Omental fat pad (tissue), 4 donors: ENCODE results near the gene ORM2. TPM values are rescaled to one million over a fixed set of nuclear protein-coding genes. Genes with fewer than 3 reads are reported as not detected.
"Not testable (repeated sequence)": the region's sequence is repeated elsewhere in the genome, so short reads cannot be mapped to it uniquely, and the experiment has no call there.

Source experiments
- ATAC-seq: fragments of 150-250 bp; one replicate; pipeline ENCODE4 v1.9.1; 2016; ENCODE audit warnings: mild to moderate bottlenecking, moderate library complexity; ENCODE audit not compliant: low FRiP score
- DNase-seq: peaks from one replicate; pipeline ENCODE4 v3.0.0-alpha.2; 2019; ENCODE audit warnings: low spot score
- total RNA-seq, 4 donors: library from RNA; depleted of rRNA; stranded (reverse); fragments of >200 nt; gene quantifications; one replicate each; pipeline ENCODE4 v1.1.0, GENCODE V29; 2016
- TF ChIP-seq, protein P1 (sequence below), 3 donors: fragments of 450-650 bp; IDR thresholded peaks; one replicate each; pipeline ENCODE4 v1.5.1; 2016 to 2017; ENCODE audit warnings: antibody characterized with exemption in 3 of 3, mild to moderate bottlenecking in 3 of 3, moderate library complexity in 2 of 3

Gene ORM2
- total RNA-seq, 4 donors from 2014 or later: 1.6 TPM; not detected in 3

DNA sequence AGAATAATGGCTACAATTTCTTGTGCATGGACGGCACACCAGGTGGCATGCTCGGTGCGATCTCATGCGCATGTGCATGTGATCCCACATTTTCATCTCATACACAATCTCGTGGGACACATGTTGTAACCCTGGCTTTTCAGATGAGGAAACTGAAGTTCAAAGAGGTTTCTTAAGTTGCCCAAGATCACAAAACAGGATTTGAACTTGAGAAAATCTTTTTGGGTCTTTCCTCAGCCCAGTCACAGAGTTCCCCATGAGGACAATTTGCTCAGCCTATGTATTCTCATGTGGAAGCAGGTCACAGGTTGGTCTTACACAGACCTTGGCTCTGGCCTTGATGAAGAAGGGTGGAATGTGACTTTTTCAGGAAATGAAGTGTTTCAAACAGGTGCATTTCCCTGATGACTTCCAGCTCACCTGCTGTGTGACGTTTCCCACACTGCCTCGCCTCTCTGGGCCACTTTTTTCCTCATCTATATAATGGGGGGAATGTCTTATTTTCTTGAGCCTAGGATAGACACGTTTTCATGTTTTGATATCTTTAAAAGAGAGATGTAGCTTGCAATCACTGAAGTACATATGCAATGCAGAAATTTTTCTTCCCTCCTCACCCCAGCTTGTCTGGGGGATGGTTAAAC, 13.8 kb upstream of the ORM2 start:
- no peak for ATAC-seq
- DNase-seq: no peak
- TF ChIP-seq, protein P1, sequence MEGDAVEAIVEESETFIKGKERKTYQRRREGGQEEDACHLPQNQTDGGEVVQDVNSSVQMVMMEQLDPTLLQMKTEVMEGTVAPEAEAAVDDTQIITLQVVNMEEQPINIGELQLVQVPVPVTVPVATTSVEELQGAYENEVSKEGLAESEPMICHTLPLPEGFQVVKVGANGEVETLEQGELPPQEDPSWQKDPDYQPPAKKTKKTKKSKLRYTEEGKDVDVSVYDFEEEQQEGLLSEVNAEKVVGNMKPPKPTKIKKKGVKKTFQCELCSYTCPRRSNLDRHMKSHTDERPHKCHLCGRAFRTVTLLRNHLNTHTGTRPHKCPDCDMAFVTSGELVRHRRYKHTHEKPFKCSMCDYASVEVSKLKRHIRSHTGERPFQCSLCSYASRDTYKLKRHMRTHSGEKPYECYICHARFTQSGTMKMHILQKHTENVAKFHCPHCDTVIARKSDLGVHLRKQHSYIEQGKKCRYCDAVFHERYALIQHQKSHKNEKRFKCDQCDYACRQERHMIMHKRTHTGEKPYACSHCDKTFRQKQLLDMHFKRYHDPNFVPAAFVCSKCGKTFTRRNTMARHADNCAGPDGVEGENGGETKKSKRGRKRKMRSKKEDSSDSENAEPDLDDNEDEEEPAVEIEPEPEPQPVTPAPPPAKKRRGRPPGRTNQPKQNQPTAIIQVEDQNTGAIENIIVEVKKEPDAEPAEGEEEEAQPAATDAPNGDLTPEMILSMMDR (IDR thresholded peaks at IDR 0.05): no peak

DNA sequence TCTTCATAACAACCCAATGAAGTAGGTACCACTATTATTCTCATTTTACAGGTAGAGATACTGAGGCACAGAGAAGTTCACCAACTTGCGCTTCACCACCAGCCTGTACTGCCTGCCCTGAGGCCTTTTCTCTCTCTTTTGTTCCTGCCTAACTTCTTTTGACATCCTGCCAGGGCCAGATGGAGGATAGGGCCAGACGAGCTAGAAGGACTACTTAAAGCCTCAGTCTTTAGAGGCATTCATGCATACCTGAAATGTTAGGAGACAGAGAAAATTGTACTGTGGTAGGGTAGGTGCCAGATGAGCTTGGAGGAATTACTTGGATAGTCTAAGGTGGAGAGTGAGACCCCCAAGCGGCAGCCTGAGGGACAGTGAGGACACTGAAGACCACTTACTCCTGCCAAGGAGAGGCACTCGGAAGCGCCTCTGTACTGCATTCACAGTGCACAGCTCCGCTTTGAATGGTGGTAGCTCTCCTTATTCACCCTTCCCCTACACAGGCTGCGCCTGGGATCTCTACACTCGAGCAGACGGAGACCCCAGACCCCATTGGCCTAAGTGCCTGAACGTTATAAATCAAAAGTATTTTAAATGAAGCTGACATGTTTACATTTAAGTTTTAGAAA, 13.0 kb upstream of the ORM2 start:
- ATAC-seq (no peak), DNase-seq (no peak)
- TF ChIP-seq, protein P1 (IDR thresholded peaks at IDR 0.05): no peak

DNA sequence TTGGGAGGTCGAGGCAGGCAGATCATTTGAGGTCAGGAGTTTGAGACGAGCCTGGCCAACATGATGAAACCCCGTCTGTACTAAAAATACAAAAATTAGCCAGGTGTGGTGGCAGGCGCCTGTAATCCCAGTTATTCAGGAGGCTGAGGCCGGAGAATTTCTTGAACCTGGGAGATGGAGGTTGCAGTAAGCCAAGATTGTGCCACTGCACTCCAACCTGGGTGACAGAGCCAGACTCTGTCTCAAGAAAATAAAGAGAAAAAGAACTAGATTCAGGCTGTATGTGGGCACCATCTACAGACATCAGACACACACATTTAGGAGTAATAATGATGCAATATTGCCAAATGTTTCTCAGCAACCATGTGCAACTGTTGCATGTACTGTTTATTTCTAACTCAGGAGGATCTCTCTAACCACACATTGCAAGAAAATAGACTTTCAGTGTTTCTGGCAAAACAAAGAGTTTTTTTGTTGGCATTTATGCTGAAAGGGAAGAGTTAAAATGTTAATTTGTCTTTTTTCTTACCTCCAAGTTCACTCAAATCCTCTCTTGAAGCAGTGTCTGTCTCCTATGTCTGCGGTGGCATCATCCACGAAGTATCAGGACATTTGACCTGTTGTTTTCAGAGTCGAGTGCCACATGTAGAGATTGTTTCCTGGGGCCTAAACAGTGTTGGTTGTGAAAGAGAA, 11.9 kb upstream of the ORM2 start:
- TF ChIP-seq, protein P1 (IDR thresholded peaks at IDR 0.05): no peak
- ATAC-seq: no peak
- DNase-seq: peak; percentile 13

DNA sequence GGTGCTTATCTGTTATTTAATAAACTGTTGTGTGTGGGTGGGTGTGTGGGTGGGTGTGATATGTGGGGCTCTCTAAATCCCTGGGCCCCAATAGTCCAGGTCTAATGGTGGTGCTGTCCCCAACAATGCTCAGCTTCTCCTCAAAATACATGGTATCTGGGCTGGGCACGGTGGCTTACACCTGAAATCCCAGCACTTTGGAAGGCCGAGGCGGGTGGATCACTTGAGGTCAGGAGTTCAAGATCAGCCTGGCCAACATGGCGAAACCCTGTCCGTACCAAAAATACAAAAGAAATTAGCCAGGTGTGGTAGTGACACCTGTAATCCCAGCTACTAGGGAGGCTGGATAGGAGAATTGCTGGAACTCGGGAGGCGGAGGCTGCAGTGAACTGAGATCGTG, 11.3 kb upstream of the ORM2 start:
- no peak for ATAC-seq
- TF ChIP-seq, protein P1 (IDR thresholded peaks at IDR 0.05): no peak
- peak; percentile 15 for DNase-seq

DNA sequence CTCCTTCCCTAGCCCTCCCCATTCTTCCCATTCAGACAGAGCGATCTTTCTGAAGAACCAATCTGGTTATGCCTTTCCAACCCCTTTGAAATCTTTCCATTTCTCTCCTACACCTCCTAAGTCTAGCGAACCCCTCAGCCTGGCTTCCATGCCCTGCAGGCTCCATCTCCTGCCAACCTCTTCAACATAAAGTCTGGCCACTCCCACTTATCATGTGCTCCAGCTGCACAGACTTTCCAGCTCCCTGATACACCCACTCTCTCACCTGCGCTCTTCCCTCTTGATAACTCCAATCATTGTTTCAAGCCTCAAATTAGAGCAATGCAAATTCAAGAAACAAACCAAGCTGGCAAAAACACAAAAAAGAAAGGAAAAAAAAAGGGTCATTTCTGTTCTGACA, 10.5 kb upstream of the ORM2 start:
- TF ChIP-seq, protein P1 (IDR thresholded peaks at IDR 0.05): no peak
- DNase-seq (no peak), ATAC-seq (no peak)

DNA sequence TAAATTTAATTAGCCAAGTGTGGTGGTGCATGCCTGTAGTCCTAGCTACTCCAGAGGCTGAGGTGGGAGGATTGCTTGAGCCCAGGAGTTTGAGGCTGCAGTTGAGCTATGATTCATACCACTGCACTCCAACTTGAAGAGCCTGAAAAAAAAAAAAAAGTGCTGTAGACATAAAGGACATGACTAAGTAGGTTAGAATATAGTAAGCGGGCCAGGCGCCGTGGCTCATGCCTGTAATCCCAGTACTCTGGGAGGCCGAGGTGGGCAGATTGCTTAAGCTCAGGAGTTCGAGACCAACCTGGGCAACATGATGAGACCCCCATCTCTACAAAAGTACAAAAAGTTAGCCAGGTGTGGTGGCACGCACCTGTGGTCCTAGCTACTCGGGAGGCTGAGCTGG, 9.0 kb upstream of the ORM2 start:
- not testable (repeated sequence) for DNase-seq, ATAC-seq

DNA sequence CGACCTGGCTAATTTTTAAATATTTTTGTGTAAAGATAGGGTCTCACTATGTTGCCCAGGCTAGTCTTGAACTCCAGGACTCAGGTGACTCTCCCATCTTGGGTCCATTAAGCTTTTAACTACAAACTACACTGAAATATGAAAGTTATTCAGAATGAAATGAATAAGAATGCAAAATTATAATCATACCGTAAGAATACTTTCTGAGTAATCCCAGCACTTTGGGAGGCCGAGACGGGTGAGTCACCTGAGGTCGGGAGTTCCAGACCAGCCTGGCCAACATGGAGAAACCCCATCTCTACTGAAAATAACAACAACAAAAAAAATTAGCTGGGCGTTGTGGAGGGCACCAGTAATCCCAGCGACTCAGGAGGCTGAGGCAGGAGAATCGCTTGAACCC, 7.9 kb upstream of the ORM2 start:
- ATAC-seq (no peak), DNase-seq (no peak)
- TF ChIP-seq, protein P1 (IDR thresholded peaks at IDR 0.05): no peak

DNA sequence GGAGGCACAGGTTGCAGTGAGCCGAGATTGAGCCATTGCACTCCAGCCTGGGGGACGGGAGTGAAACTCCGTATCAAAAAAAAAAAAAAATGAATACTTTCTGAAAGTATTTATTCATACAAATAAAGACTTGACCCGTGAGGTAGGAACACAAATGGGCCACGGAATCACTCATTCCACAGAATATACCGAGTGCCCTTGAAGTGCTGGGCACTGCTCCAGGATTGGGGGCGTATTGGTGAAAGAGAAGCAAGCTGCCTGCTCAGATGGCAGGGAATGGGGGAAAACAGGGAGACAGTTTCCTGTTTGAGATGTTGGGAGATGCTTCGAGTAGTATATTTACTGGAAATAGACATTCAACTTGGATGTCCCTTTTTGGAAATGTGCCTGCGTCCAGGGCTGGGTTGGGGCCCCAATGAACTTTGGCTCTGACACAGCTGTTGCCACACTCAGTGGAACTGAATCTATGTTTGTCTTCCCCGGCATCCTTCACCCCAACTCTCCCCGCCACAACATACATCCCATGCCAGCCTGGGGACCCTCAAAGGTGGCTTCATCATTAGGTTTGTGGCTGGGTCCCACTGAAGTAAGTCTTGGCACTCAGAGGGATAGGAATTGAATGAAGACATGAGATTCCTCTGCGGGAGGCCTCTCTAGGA, 7.4 kb upstream of the ORM2 start:
- ATAC-seq, DNase-seq: not testable (repeated sequence)

DNA sequence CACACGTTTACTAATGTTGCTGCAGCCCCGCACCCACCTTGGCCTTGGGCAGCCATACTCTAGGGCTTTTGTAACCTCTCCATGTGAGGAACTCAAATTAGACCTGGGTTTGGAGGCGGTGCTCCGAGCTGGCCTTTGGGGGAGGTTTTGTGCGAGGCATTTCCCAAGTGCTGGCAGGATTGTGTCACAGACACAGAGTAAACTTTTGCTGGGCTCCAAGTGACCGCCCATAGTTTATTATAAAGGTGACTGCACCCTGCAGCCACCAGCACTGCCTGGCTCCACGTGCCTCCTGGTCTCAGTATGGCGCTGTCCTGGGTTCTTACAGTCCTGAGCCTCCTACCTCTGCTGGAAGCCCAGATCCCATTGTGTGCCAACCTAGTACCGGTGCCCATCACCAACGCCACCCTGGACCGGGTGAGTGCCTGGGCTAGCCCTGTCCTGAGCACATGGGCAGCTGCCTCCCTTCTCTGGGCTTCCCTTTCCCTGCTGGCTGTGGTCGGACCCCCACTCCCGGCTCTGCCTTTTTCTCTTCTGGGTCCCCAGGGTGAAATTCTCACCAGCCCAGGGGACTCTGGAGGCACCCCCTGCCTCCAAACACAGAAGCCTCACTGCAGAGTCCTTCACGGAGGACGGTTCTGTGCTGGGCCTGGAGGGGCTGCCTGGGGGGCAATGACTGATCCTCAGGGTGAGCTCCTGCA, 6.7 kb upstream of the ORM2 start, which contains the start of gene ORM1:
TSS of gene ORM1 (plus strand) at position 268 of the 701 bp plus-strand sequence. CDS start at position 304, 36 bp downstream.
- not testable (repeated sequence) for ATAC-seq, DNase-seq

DNA sequence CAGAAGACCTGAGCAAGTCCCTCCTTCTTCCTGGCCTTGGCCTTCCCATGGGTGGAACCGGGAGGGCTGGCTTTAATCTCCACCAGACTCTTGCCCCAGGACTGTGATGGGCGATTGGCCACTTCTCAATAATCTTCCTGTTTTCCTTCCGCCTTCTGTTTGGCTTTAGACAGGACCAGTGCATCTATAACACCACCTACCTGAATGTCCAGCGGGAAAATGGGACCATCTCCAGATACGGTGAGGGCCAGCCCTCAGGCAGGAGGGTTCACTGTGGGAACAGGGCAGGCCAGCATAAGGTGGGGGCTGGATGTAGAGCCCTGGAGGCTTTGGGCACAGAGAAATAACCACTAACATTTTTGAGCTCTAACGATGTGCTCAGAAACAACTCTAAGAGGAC, 5.8 kb upstream of the ORM2 start:
- ATAC-seq, DNase-seq: not testable (repeated sequence)
